Fibroblast of lung (primary cell): ENCODE results near the gene BLOC1S3.

ENCODE experiments used
- CTCF ChIP-seq, 2 donors: IDR thresholded peaks in 1 of 2; conservative IDR thresholded peaks in 1 of 2; 1 replicate in 1 of 2; 2 replicates in 1 of 2; pipeline ENCODE4 v1.5.1; 2011 to 2012; ENCODE audit warnings: low read length in 2 of 2, control low read depth in 1 of 2, inconsistent platforms in 1 of 2, low read depth in 1 of 2, mild to moderate bottlenecking in 1 of 2
- EZH2 ChIP-seq: IDR thresholded peaks from 2 replicates; pipeline ENCODE4 v1.5.1; 2012; ENCODE audit warnings: low read length, control low read depth, mild to moderate bottlenecking; ENCODE audit errors: missing control alignments

GRCh38 chr19:45211751-45212381 lies 33.3 kb downstream of the BLOC1S3 start:
- TF ChIP-seq CTCF (conservative IDR thresholded peaks at IDR 0.05 in 1 of 2, IDR thresholded peaks at IDR 0.05 in 1 of 2; ENCODE audit: low read depth in 1 of 2, low read length in 2 of 2) (no peak), EZH2 (no peak)
